Right ventricle myocardium superior (tissue), 1 donor: ENCODE results near the gene DOCK10. TPM values are rescaled to one million over a fixed set of nuclear protein-coding genes. Genes with fewer than 3 reads are reported as not detected.

Source experiments
- ATAC-seq: fragments of 200-7000 bp; cut with Tn5 transposase; one replicate; pipeline ENCODE4 v1.9.1; 2020; ENCODE audit warnings: mild to moderate bottlenecking; ENCODE audit not compliant: poor library complexity
- DNase-seq: peaks from one replicate; pipeline ENCODE4 v3.0.0-alpha.2; 2020
- intact Hi-C: fragments of 100-400 bp; cut with DNase I; formaldehyde crosslinking; loops from one replicate; pipeline ENCODE4 v1.11.2; 2022
- microRNA-seq: library from miRNA; unstranded; fragments of <30 nt; microRNA quantifications from one replicate; pipeline ENCODE4 v1.2.0, GENCODE V29; 2020
- total RNA-seq: library from RNA; stranded (reverse); fragmentation: NEBNext Ultra II Directional; extraction: Animal tissue kit (Norgen Biotek cat#: 25700); gene quantifications from one replicate; pipeline ENCODE4 v1.2.1, GENCODE V29; 2021
- donor health status: DM: no; HTN: yes; CAD: no; lungs with severe emphysema.

The DOCK10 gene
- total RNA-seq, 1 donor from 2014 or later: 2.2 TPM

GRCh38 chr2:224723586-224724217, 318.6 kb downstream of the DOCK10 start:
- intact Hi-C loops: no loop called here
- no peak for ATAC-seq
- DNase-seq: no peak

- intact Hi-C loops: no loop called here
- ATAC-seq: no peak
Observed at GRCh38 chr2:224722770-224723169, 319.5 kb downstream of the DOCK10 start.

GRCh38 chr2:224722250-224722649, 320.0 kb downstream of the DOCK10 start:
- intact Hi-C loops: no loop called here
- ATAC-seq (no peak), DNase-seq (no peak)

More at GRCh38 chr2:224722770-224723169, 319.5 kb downstream of the DOCK10 start:
- no peak for DNase-seq

GRCh38 chr2:224716921-224717320, 325.3 kb downstream of the DOCK10 start:
- ATAC-seq (no peak), DNase-seq (no peak)
- intact Hi-C loops: no loop called here

GRCh38 chr2:224716201-224716600, 326.1 kb downstream of the DOCK10 start, which contains the start of gene CCDC195:
CCDC195 (minus strand) TSS chr2:224716365; CDS start chr2:224716365, 0 bp downstream.
- intact Hi-C loops: no loop called here
- ATAC-seq (no peak), DNase-seq (no peak)

Small RNA genes lying within 50 kb of the gene (microRNA-seq; reads per million reads assigned to microRNA genes)
- not detected for gene MIR4439
